ENCODE data around the gene FRMD4B.

The FRMD4B gene

DNA sequence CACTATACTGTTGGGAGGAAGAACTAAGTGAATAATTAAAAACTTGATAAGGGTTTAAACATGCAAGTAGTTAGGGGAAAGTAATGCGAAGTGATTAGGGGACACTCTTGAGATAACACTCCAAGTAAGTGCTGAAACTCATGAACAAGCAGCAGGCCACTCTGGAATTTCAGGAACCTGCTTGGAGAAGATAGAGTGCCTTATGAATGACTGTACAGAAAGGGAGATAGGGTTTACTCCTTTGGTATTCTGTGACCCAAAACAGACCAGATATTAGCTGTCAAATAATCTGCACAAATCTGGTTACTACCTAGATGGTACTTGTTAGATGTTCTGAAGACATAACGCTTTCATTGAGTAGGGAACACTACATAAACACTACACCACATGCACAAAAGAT, 85.6 kb downstream of the FRMD4B start:
- intact Hi-C loops (cut with DNase I; ENCODE audit: low total_unique reads): loop anchor here (10.0 kb wide), 1 partner anchor 145 kb away; no protein-coding TSS in a partner anchor
- Histone ChIP-seq H3K36me3 (no peaks in the 10 kb centered on the region), H3K9me3 (no peaks in the 10 kb centered on the region), H3K27ac (no peak overlapping the region), H3K4me1 (no peaks in the 10 kb centered on the region), H3K27me3 (no peaks in the 10 kb centered on the region), H3K4me3 (no peak overlapping the region)
- DNase-seq: no peak
- no peak for TF ChIP-seq CTCF (IDR thresholded peaks at IDR 0.05)

DNA sequence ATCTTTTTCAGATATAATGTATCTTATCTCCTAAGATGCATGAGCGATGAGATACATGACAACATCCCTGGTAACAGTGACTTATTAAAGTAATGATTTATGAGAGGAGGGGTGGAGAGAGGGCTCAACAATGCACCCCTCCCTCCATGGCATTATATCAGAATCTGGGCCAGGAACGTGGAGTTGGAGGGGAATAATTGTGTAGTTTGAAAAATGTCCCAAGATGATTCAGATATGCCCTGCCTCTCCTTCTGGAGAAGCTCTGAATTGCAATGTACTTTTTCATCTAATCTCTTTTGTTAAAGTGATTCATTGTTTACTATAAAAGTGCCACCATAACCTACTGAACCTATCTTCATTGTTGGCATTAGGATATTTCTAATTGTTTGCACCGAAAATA, 86.5 kb downstream of the FRMD4B start:
- DNase-seq: no peak
- Histone ChIP-seq H3K4me3 (no peak overlapping the region), H3K27me3 (no peaks in the 10 kb centered on the region), H3K9me3 (no peaks in the 10 kb centered on the region), H3K4me1 (peaks cover 0 to 3% (median 0%) of the 10 kb centered on the region in 4 donors), H3K36me3 (no peaks in the 10 kb centered on the region), H3K27ac (no peak overlapping the region)
- intact Hi-C loops (cut with DNase I; ENCODE audit: low total_unique reads): no loop called here
- TF ChIP-seq CTCF (IDR thresholded peaks at IDR 0.05): no peak

- no peak overlapping the region for H3K27ac ChIP-seq
- DNase-seq: no peak
- peaks cover 0 to 5% (median 0%) of the 10 kb centered on the region in 4 donors for H3K4me1 ChIP-seq
- no peaks in the 10 kb centered on the region for H3K27me3 ChIP-seq
- H3K4me3 ChIP-seq: no peak overlapping the region
- no peaks in the 10 kb centered on the region for H3K36me3 ChIP-seq
- intact Hi-C loops (cut with DNase I; ENCODE audit: low total_unique reads): no loop called here
- H3K9me3 ChIP-seq: no peaks in the 10 kb centered on the region
- TF ChIP-seq CTCF (IDR thresholded peaks at IDR 0.05): no peak
Observed at GRCh38 chr3:69297501-69297900, 88.4 kb downstream of the FRMD4B start.

GRCh38 chr3:69296995-69297394, 88.9 kb downstream of the FRMD4B start:
- intact Hi-C loops (cut with DNase I; ENCODE audit: low total_unique reads): no loop called here
- no peak for TF ChIP-seq CTCF (IDR thresholded peaks at IDR 0.05)
- Histone ChIP-seq H3K36me3 (no peaks in the 10 kb centered on the region), H3K9me3 (no peaks in the 10 kb centered on the region), H3K27me3 (no peaks in the 10 kb centered on the region), H3K27ac (no peak overlapping the region), H3K4me1 (peaks cover 0 to 5% (median 0%) of the 10 kb centered on the region in 4 donors), H3K4me3 (no peak overlapping the region)
- DNase-seq: no peak

- no peak for TF ChIP-seq CTCF (IDR thresholded peaks at IDR 0.05)
- H3K4me1 ChIP-seq: peaks cover 0 to 5% (median 0%) of the 10 kb centered on the region in 4 donors
Observed at GRCh38 chr3:69294014-69294766, 91.7 kb downstream of the FRMD4B start.

More at GRCh38 chr3:69294014-69294766, 91.7 kb downstream of the FRMD4B start:
- intact Hi-C loops (cut with DNase I; ENCODE audit: low total_unique reads): no loop called here
- Histone ChIP-seq H3K9me3 (no peaks in the 10 kb centered on the region), H3K36me3 (no peaks in the 10 kb centered on the region), H3K27me3 (no peaks in the 10 kb centered on the region), H3K4me3 (no peak overlapping the region), H3K27ac (no peak overlapping the region)
- DNase-seq: no peak
